Hepatocyte (in vitro differentiated cells): ENCODE data around the gene NDRG3. TPM values are rescaled to one million over a fixed set of nuclear protein-coding genes. Genes with fewer than 3 reads are reported as not detected.

Experiments
- DNase-seq: peaks from one replicate; pipeline ENCODE4 v3.0.0-alpha.2; 2016; ENCODE audit warnings: low spot score
- H2AFZ ChIP-seq: fragments of 200-600 bp; sonication (generic); 2 replicates; pipeline ENCODE4 v1.6.0; 2016; ENCODE audit warnings: antibody characterized with exemption, mild to moderate bottlenecking
- H3K27ac ChIP-seq: fragments of 200-600 bp; sonication (generic); 2 replicates; pipeline ENCODE4 v1.5.1; 2016; ENCODE audit warnings: mild to moderate bottlenecking
- H3K27me3 ChIP-seq: fragments of 200-600 bp; sonication (generic); 2 replicates; pipeline ENCODE4 v1.6.1; 2016
- H3K36me3 ChIP-seq: fragments of 200-600 bp; sonication (generic); replicated peaks from 2 replicates; pipeline ENCODE4 v1.5.1; 2016; ENCODE audit warnings: low read depth; ENCODE audit not compliant: insufficient read depth
- H3K4me1 ChIP-seq: fragments of 200-600 bp; sonication (generic); 2 replicates; pipeline ENCODE4 v1.5.1; 2016; ENCODE audit warnings: mild to moderate bottlenecking, moderate library complexity; ENCODE audit not compliant: insufficient read depth
- H3K4me2 ChIP-seq: fragments of 200-600 bp; sonication (generic); 2 replicates; pipeline ENCODE4 v1.6.0; 2016
- H3K4me3 ChIP-seq: fragments of 200-600 bp; sonication (generic); 2 replicates; pipeline ENCODE4 v1.5.1; 2016; ENCODE audit warnings: mild to moderate bottlenecking
- H3K79me2 ChIP-seq: fragments of 200-600 bp; sonication (generic); 2 replicates; pipeline ENCODE4 v1.6.0; 2017; ENCODE audit warnings: mild to moderate bottlenecking
- H3K9me2 ChIP-seq: fragments of 200-600 bp; sonication (generic); replicated peaks from 2 replicates; pipeline ENCODE4 v1.6.0; 2017; ENCODE audit warnings: mild to moderate bottlenecking; ENCODE audit not compliant: insufficient read depth
- H3K9me3 ChIP-seq: fragments of 200-600 bp; sonication (generic); 2 replicates; pipeline ENCODE4 v1.5.1; 2016; ENCODE audit warnings: low read depth, mild to moderate bottlenecking
- H4K20me1 ChIP-seq: fragments of 200-600 bp; sonication (generic); 2 replicates; pipeline ENCODE4 v1.6.0; 2016; ENCODE audit warnings: mild to moderate bottlenecking; ENCODE audit not compliant: insufficient read depth, poor library complexity, severe bottlenecking
- CTCF ChIP-seq: fragments of 200-600 bp; sonication (generic); IDR thresholded peaks from 2 replicates; pipeline ENCODE4 v1.5.1; 2016; ENCODE audit warnings: antibody characterized with exemption, mild to moderate bottlenecking; ENCODE audit not compliant: poor library complexity
- EZH2 ChIP-seq: fragments of 200-600 bp; sonication (generic); IDR thresholded peaks from 2 replicates; pipeline ENCODE4 v1.6.1; 2016; ENCODE audit warnings: antibody characterized with exemption, mild to moderate bottlenecking, borderline replicate concordance
- EZH2phosphoT487 ChIP-seq: fragments of 200-600 bp; sonication (generic); IDR thresholded peaks from one replicate; pipeline ENCODE4 v1.6.1; 2018; ENCODE audit warnings: antibody characterized with exemption, mild to moderate bottlenecking, low read depth, moderate library complexity; ENCODE audit not compliant: unreplicated experiment, severe bottlenecking
- WGBS: methylation state at CpG from one replicate; pipeline ENCODE4 v1.1.6; 2016; ENCODE audit warnings: low lambda C conversion rate; ENCODE audit errors: missing lambda C conversion rate; 5-methylcytosine and 5-hydroxymethylcytosine counted together
- polyA plus RNA-seq: library from polyadenylated mRNA; unstranded; fragments of >200 nt; fragmentation: Nextera tagmentation; extraction: Ambion mirVana; gene quantifications from 2 replicates; pipeline ENCODE4 v1.2.1, GENCODE V29; 2016
- total RNA-seq: library from RNA; depleted of rRNA; stranded (reverse); fragments of >200 nt; gene quantifications from 2 replicates; pipeline ENCODE4 v1.2.3, GENCODE V29; 2014

The NDRG3 gene
- total and polyA plus RNA-seq, 2 experiments from 2014 or later, result 19.1 to 19.5 TPM

GRCh38 chr20:36624068-36624943 lies 121.6 kb downstream of the NDRG3 start:
- Histone ChIP-seq H3K4me1 (no peaks in the 10 kb centered on the region), H3K27me3 (no peaks in the 10 kb centered on the region)

GRCh38 chr20:36623444-36623843 lies 122.4 kb downstream of the NDRG3 start:
- Histone ChIP-seq H3K36me3 (no peaks in the 10 kb centered on the region), H3K4me3 (no peak overlapping the region), H3K27me3 (no peaks in the 10 kb centered on the region), H3K4me2 (no peak overlapping the region), H3K9me3 (no peaks in the 10 kb centered on the region), H3K4me1 (no peaks in the 10 kb centered on the region), H4K20me1 (no peaks in the 10 kb centered on the region), H2AFZ (no peak overlapping the region), H3K79me2 (no peaks in the 10 kb centered on the region), H3K9me2 (no peaks in the 10 kb centered on the region), H3K27ac (no peak overlapping the region)
- DNase-seq, result no peak
- TF ChIP-seq EZH2 (no peak), CTCF (no peak), EZH2phosphoT487 (no peak)
- WGBS, result 80% methylated on average over 2 of the region's 2 CpGs

More at GRCh38 chr20:36624068-36624943, 121.6 kb downstream of the NDRG3 start:
- Histone ChIP-seq H3K4me3 (no peak overlapping the region), H3K9me2 (no peaks in the 10 kb centered on the region), H4K20me1 (no peaks in the 10 kb centered on the region), H3K9me3 (no peaks in the 10 kb centered on the region), H3K4me2 (no peak overlapping the region), H3K79me2 (no peaks in the 10 kb centered on the region), H3K36me3 (no peaks in the 10 kb centered on the region), H2AFZ (no peak overlapping the region), H3K27ac (no peak overlapping the region)
- DNase-seq, result no peak
- WGBS, result 70% methylated on average over 14 of the region's 14 CpGs
- no peak for TF ChIP-seq EZH2phosphoT487
- TF ChIP-seq EZH2, result no peak
- TF ChIP-seq CTCF, result no peak

- no peak overlapping the region for H2AFZ ChIP-seq
- H4K20me1 ChIP-seq, result no peaks in the 10 kb centered on the region
- H3K4me1 ChIP-seq, result no peaks in the 10 kb centered on the region
- H3K79me2 ChIP-seq, result no peaks in the 10 kb centered on the region
- no peaks in the 10 kb centered on the region for H3K9me3 ChIP-seq
- H3K27ac ChIP-seq, result no peak overlapping the region
- TF ChIP-seq EZH2phosphoT487 (no peak), CTCF (no peak), EZH2 (no peak)
- no peaks in the 10 kb centered on the region for H3K36me3 ChIP-seq
- H3K9me2 ChIP-seq, result no peaks in the 10 kb centered on the region
- 93% methylated on average over 5 of the region's 5 CpGs for whole genome bisulfite sequencing
- no peak overlapping the region for H3K4me3 ChIP-seq
- no peak overlapping the region for H3K4me2 ChIP-seq
- no peaks in the 10 kb centered on the region for H3K27me3 ChIP-seq
- no peak for DNase-seq
Observed at GRCh38 chr20:36620917-36621316, 125.0 kb downstream of the NDRG3 start.
